ENCODE measurements around the gene COPS9.

DNA sequence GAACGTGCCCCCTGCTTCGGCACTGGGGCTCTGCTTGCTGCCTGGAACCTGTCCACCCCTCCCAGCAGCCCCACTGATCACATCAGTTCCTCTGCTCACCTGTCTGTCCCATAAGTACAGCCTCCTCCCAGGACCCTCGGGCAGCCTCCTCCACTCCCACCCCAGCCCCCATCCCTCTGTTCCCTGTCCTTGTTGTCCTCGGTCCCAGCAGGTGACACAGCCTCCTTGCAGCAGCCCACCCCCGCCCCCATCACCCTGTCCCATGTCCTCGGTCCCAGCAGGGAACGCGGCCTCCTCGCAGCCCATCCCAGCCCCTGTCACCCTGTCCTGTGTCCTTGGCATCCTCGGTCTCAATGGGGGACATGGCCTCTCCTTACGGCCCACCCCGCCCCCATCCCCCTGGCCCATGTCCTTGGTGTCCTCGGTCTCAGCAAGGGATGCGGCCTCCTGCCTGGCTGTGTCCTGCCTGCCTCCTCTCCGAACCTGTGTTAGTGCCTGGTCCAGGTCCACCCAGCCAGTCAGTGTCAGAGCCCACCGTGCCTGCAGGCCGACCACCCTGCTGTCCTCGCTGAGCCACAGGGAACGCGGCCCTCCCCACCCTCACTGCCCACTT, 8.7 kb upstream of the COPS9 start:
- TF ChIP-seq EZH2 (IDR thresholded peaks at IDR 0.05; ENCODE audit: low read length, missing control alignments) (no peak), CTCF (conservative IDR thresholded peaks at IDR 0.05 in 1 of 2, IDR thresholded peaks at IDR 0.05 in 1 of 2; ENCODE audit: low read depth in 1 of 2, low read length in 2 of 2) (no peak)

Data from fibroblast of lung (primary cell).